HepG2 (cell line): ENCODE results near the gene NEU1. TPM values are rescaled to one million over a fixed set of nuclear protein-coding genes. Genes with fewer than 3 reads are reported as not detected.

Experiments
- BCLAF1 ChIP-seq: fragments of 450-650 bp; IDR thresholded peaks from 2 replicates; pipeline ENCODE4 v1.6.1; 2017; ENCODE audit warnings: mild to moderate bottlenecking
- CBX1 ChIP-seq: IDR thresholded peaks from one replicate; pipeline ENCODE4 v1.6.1; 2016; ENCODE audit warnings: antibody characterized with exemption, low read depth
- FOSL1 ChIP-seq: sonication (generic); formaldehyde crosslinking; IDR thresholded peaks from 2 replicates; pipeline ENCODE4 v1.9.0; 2021; ENCODE audit warnings: missing genetic modification reagents, borderline replicate concordance
- FOSL2 ChIP-seq: sonication (generic); formaldehyde crosslinking; IDR thresholded peaks from 2 replicates; pipeline ENCODE4 v1.4.0; 2020; ENCODE audit warnings: missing genetic modification reagents
- NR2F6 ChIP-seq, 2 experiments: IDR thresholded peaks; 2 replicates each; pipeline ENCODE4 v1.6.1; 2016; ENCODE audit warnings: antibody characterized with exemption in 1 of 2, mild to moderate bottlenecking in 1 of 2
- SAP130 ChIP-seq: IDR thresholded peaks from 2 replicates; pipeline ENCODE4 v1.6.1; 2016; ENCODE audit warnings: low read depth
- SKIL ChIP-seq: sonication (generic); formaldehyde crosslinking; IDR thresholded peaks from 2 replicates; pipeline ENCODE4 v1.8.0; 2022; ENCODE audit warnings: missing genetic modification reagents, mild to moderate bottlenecking, moderate library complexity, borderline replicate concordance
- SMARCE1 ChIP-seq: fragments of 450-650 bp; IDR thresholded peaks from 2 replicates; pipeline ENCODE4 v1.6.1; 2017; ENCODE audit warnings: borderline replicate concordance
- SNAPC5 ChIP-seq: sonication (generic); formaldehyde crosslinking; IDR thresholded peaks from 2 replicates; pipeline ENCODE4 v1.8.1; 2023; ENCODE audit warnings: mild to moderate bottlenecking, missing genetic modification reagents, borderline replicate concordance
- SRSF1 ChIP-seq: fragments of 200-400 bp; formaldehyde crosslinking; optimal IDR thresholded peaks from 2 replicates; pipeline ENCODE3; 2017; ENCODE audit warnings: mild to moderate bottlenecking, low read depth, low read length, moderate library complexity
- TARDBP ChIP-seq: sonication (generic); formaldehyde crosslinking; IDR thresholded peaks from 2 replicates; pipeline ENCODE4 v1.8.0; 2022; ENCODE audit warnings: mild to moderate bottlenecking, missing genetic modification reagents
- TEAD2 ChIP-seq: sonication (generic); formaldehyde crosslinking; IDR thresholded peaks from 2 replicates; pipeline ENCODE4 v1.9.0; 2021; ENCODE audit warnings: missing genetic modification reagents
- TFDP2 ChIP-seq: sonication (generic); formaldehyde crosslinking; IDR thresholded peaks from 2 replicates; pipeline ENCODE4 v1.4.0; 2020; ENCODE audit warnings: missing genetic modification reagents
- ZNF138 ChIP-seq: sonication (generic); formaldehyde crosslinking; IDR thresholded peaks from 2 replicates; pipeline ENCODE4 v1.5.0; 2020; ENCODE audit warnings: mild to moderate bottlenecking, low read depth, missing genetic modification reagents
- ZNF274 ChIP-seq: sonication (generic); formaldehyde crosslinking; IDR thresholded peaks from 2 replicates; pipeline ENCODE4 v1.5.1; 2020; ENCODE audit warnings: mild to moderate bottlenecking, missing genetic modification reagents
- ZNF3 ChIP-seq: IDR thresholded peaks from 2 replicates; pipeline ENCODE4 v1.7.0; 2017; ENCODE audit warnings: inconsistent platforms
- ZNF335 ChIP-seq: sonication (generic); formaldehyde crosslinking; IDR thresholded peaks from 2 replicates; pipeline ENCODE4 v1.4.0; 2020; ENCODE audit warnings: missing genetic modification reagents
- ZNF740 ChIP-seq: sonication (generic); formaldehyde crosslinking; IDR thresholded peaks from 2 replicates; pipeline ENCODE4 v1.4.0; 2020; ENCODE audit warnings: missing genetic modification reagents
- ZNF784 ChIP-seq: sonication (generic); formaldehyde crosslinking; IDR thresholded peaks from 2 replicates; pipeline ENCODE4 v1.5.1; 2020; ENCODE audit warnings: missing genetic modification reagents, mild to moderate bottlenecking, borderline replicate concordance
- ZNF788 ChIP-seq: sonication (generic); formaldehyde crosslinking; IDR thresholded peaks from 2 replicates; pipeline ENCODE4 v1.5.0; 2020; ENCODE audit warnings: mild to moderate bottlenecking, missing genetic modification reagents, borderline replicate concordance
- polyA plus RNA-seq, 8 experiments: library from polyadenylated mRNA; depleted of rRNA in 3 of 8; stranded (reverse) in 7 of 8; unstranded in 1 of 8; fragments of >200 nt; fragmentation: Illumina TruSeq in 4 of 8; extraction: Trizol in 4 of 8; gene quantifications; 2 replicates each; pipeline versions ENCODE4 v1.2.1 to v1.2.3, GENCODE V29; 2011 to 2016; ENCODE audit warnings: low read depth in 4 of 8, missing spikeins in 1 of 8, mixed read lengths in 1 of 8; ENCODE audit not compliant: insufficient read depth in 1 of 8
- total RNA-seq, 5 experiments: library from RNA; depleted of rRNA; stranded (reverse); fragments of >200 nt; fragmentation: Illumina TruSeq; extraction: Trizol; gene quantifications; 2 replicates each; pipeline ENCODE4 v1.2.3, GENCODE V29; 2016; ENCODE audit warnings: low read depth in 1 of 5

NEU1 gene
- total and polyA plus RNA-seq, 2 of the 13 experiments (the other 11 are each of a cell fraction or from before 2014, with no cell fraction given), result 215 to 297 TPM

- TF ChIP-seq SKIL (peak; percentile 62; the same call in 1 of the 2 replicates), FOSL1 (CRISPR knock-in tag) (no peak), ZNF138 (no peak), FOSL2 (CRISPR knock-in tag) (peak; percentile 25; the same call in 1 of the 2 replicates), ZNF740 (0 out of 2 replicates have a peak, but pooled peaks have one; percentile 54), SMARCE1 (no peak), BCLAF1 (no peak), SAP130 (CRISPR knock-in tag) (peak; percentile 22; the same call in 1 of the 2 replicates), NR2F6 (IDR thresholded peaks at IDR 0.05) (no peak), NR2F6 (CRISPR knock-in tag; IDR thresholded peaks at IDR 0.05) (peak; percentile 27; the same call in 1 of the 2 replicates), SRSF1 (no peak), TARDBP (CRISPR knock-in tag) (no peak), CBX1 (no peak), ZNF335 (CRISPR knock-in tag) (peak; percentile 88), ZNF274 (peak; percentile 73; the same call in 1 of the 2 replicates), ZNF784 (CRISPR knock-in tag) (no peak), SNAPC5 (CRISPR knock-in tag) (no peak), TEAD2 (no peak), ZNF3 (CRISPR knock-in tag) (no peak), TFDP2 (CRISPR knock-in tag) (no peak), ZNF788 (CRISPR knock-in tag) (0 out of 2 replicates have a peak, but pooled peaks have one; percentile 6)
Observed at GRCh38 chr6:31888276-31889258, 25.9 kb upstream of the NEU1 start (continued).
